RWPE2 (cell line): ENCODE results near the gene RGN.

ENCODE experiments used
- ATAC-seq: fragments of 200-7000 bp; cut with Tn5 transposase; 3 replicates; pipeline ENCODE4 v1.9.1; 2021; ENCODE audit warnings: low read depth
- DNase-seq: peaks from one replicate; pipeline ENCODE4 v3.0.0-alpha.2; 2020; ENCODE audit warnings: low spot score
- H3K27ac ChIP-seq: fragments of 450-650 bp; 2 replicates; pipeline ENCODE4 v1.5.1; 2017; ENCODE audit warnings: mild to moderate bottlenecking; ENCODE audit not compliant: poor library complexity, severe bottlenecking
- H3K27me3 ChIP-seq: fragments of 250-450 bp; sonication (Bioruptor Pico); 2 replicates; pipeline ENCODE4 v1.5.1; 2021; ENCODE audit warnings: mild to moderate bottlenecking, moderate library complexity; ENCODE audit not compliant: insufficient read depth, poor library complexity, severe bottlenecking
- H3K36me3 ChIP-seq: fragments of 250-450 bp; sonication (Bioruptor Pico); 2 replicates; pipeline ENCODE4 v1.5.1; 2020; ENCODE audit warnings: low read depth, mild to moderate bottlenecking, moderate library complexity
- H3K4me1 ChIP-seq: fragments of 250-450 bp; sonication (Bioruptor Pico); 2 replicates; pipeline ENCODE4 v1.5.1; 2021; ENCODE audit warnings: mild to moderate bottlenecking, moderate library complexity; ENCODE audit not compliant: insufficient read depth, poor library complexity, severe bottlenecking
- H3K4me3 ChIP-seq: fragments of 250-450 bp; sonication (Bioruptor Pico); 2 replicates; pipeline ENCODE4 v1.5.1; 2021; ENCODE audit warnings: mild to moderate bottlenecking, moderate library complexity; ENCODE audit not compliant: severe bottlenecking
- H3K9me3 ChIP-seq: fragments of 250-450 bp; sonication (Bioruptor Pico); 2 replicates; pipeline ENCODE4 v1.5.1; 2021; ENCODE audit warnings: mild to moderate bottlenecking, moderate library complexity; ENCODE audit not compliant: severe bottlenecking
- TF ChIP-seq, protein P1 (sequence below): fragments of 450-650 bp; IDR thresholded peaks from one replicate; pipeline ENCODE4 v1.5.1; 2017; ENCODE audit warnings: mild to moderate bottlenecking, moderate library complexity; ENCODE audit not compliant: poor library complexity, severe bottlenecking

The RGN gene

DNA sequence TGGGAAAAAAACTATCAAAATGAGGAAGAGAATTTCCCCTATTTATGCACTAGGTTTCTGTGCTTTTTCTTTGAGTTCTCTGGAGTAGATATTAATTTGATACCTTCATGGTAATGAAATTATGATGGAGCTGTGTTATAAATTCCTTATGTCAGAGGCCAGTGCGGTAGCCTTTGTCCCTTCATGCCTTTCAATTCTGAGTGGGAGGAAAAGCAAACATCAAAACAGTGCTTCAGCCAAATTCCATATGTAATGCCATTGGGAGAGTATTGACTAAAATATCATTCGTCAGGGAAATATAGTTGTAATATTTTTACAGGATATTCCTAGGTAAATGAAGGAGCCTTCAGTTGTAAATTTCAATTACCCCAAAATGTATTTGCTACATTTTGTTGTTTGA, 17.5 kb upstream of the RGN start:
- TF ChIP-seq, protein P1, sequence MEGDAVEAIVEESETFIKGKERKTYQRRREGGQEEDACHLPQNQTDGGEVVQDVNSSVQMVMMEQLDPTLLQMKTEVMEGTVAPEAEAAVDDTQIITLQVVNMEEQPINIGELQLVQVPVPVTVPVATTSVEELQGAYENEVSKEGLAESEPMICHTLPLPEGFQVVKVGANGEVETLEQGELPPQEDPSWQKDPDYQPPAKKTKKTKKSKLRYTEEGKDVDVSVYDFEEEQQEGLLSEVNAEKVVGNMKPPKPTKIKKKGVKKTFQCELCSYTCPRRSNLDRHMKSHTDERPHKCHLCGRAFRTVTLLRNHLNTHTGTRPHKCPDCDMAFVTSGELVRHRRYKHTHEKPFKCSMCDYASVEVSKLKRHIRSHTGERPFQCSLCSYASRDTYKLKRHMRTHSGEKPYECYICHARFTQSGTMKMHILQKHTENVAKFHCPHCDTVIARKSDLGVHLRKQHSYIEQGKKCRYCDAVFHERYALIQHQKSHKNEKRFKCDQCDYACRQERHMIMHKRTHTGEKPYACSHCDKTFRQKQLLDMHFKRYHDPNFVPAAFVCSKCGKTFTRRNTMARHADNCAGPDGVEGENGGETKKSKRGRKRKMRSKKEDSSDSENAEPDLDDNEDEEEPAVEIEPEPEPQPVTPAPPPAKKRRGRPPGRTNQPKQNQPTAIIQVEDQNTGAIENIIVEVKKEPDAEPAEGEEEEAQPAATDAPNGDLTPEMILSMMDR: no peak
- H3K27ac ChIP-seq: no peak overlapping the region
- DNase-seq: no peak
- no peak for ATAC-seq
- no peak overlapping the region for H3K4me3 ChIP-seq
- H3K9me3 ChIP-seq: no peaks in the 10 kb centered on the region
- no peaks in the 10 kb centered on the region for H3K4me1 ChIP-seq
- no peaks in the 10 kb centered on the region for H3K27me3 ChIP-seq
- no peaks in the 10 kb centered on the region for H3K36me3 ChIP-seq

DNA sequence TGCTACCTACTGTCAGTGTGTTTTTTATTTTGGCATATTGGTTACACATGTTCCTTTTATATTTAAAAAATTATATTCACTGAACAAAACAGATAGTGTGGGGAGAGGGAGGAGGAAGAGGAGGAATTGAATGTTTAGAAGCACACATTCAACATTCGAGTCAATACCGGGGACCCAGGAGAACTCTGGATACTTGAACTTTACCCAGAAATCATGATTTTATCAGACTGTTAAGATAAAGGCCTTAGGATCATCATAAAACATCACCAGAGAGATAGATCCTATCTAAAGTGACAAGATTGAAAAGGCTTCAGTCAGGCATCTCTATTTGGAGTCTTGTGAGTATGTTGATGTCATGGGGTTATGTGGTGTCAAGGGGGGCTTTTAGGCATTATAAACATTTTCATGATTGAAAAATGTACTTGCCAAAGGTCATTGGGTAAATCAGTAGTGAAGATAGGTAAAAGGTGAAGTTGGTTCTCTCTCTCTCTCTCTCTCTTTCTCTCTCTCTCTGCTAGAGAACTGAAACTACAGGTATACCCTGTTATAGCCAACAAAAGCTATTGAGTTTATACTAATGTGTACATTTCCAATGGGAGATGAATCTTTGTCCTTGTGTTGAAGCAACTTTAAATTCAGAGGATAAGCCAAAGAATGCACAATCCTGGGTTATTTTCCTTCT, 16.9 kb upstream of the RGN start:
- H3K4me1 ChIP-seq: no peaks in the 10 kb centered on the region
- ATAC-seq: no peak
- no peak overlapping the region for H3K27ac ChIP-seq

DNA sequence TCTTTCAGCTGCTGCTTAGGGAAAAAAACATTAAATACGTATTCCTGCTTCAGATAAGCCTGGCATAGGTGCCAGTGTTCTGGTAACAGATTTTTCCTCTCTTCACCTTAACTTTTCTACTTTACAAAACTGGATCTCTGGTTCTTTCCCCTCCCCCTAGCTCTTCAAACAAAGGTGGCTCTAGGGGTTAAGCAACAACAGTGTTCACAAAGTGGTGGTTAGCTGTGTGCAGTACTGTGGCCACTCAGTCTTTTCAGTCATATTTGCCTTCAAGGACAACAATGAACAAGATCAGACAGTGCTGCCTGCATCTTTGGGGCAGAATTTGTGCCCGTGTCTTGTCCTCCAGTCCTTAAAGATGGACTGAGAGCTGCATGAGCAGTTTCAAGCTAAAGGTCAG, 15.1 kb upstream of the RGN start:
- DNase-seq (no peak), ATAC-seq (no peak)
- H3K27me3 ChIP-seq: no peaks in the 10 kb centered on the region
- H3K4me3 ChIP-seq: no peak overlapping the region
- H3K27ac ChIP-seq: no peak overlapping the region
- no peaks in the 10 kb centered on the region for H3K4me1 ChIP-seq
- H3K9me3 ChIP-seq: no peaks in the 10 kb centered on the region
- H3K36me3 ChIP-seq: no peaks in the 10 kb centered on the region
- TF ChIP-seq, protein P1: no peak

More for the DNA sequence above, 16.9 kb upstream of the RGN start:
- DNase-seq: no peak
- Histone ChIP-seq H3K36me3 (no peaks in the 10 kb centered on the region), H3K27me3 (no peaks in the 10 kb centered on the region), H3K9me3 (no peaks in the 10 kb centered on the region), H3K4me3 (no peak overlapping the region)
- TF ChIP-seq, protein P1: no peak

DNA sequence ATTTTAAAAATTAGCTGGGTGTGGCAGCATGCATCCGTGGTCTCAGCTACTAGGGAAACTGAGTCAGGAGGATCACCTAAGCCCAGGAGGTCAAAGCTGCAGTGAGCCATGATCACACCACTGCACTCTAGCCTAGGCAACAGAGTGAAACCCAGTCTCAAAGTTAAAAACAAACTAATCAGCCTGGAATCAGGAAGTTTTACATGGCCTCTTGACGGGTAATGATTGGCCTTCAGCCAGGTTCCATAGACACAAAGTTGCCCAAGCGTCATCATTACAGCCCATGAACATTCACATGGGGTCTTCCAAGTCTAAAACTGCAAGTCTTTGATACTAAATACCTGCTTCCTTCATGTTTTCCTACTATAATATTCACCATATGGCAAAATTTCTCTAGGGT, 10.0 kb upstream of the RGN start:
- no peak for DNase-seq
- Histone ChIP-seq H3K4me3 (no peak overlapping the region), H3K27ac (no peak overlapping the region), H3K4me1 (no peaks in the 10 kb centered on the region), H3K36me3 (no peaks in the 10 kb centered on the region), H3K27me3 (no peaks in the 10 kb centered on the region), H3K9me3 (no peaks in the 10 kb centered on the region)
- no peak for ATAC-seq
- TF ChIP-seq, protein P1: no peak

DNA sequence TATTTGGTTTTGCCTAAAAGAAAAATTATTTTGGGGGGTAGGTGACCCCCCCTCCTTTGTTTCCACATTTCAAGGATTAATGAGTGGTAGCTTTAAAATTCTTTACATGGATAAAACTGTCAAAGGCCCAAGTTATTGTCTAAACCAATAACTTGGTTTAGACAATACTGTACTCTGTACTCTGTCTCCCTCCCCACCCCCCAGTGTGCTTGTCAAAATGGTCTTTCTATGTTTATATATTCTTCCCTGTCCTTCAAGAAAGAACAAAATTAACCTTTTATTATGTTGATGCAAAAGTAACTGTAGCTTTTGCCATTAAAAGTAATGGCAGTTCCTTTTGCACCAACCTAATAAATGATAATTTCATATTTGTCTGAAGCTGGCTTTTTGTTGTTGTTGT, 9.5 kb upstream of the RGN start:
- no peaks in the 10 kb centered on the region for H3K4me1 ChIP-seq
- H3K36me3 ChIP-seq: no peaks in the 10 kb centered on the region
- H3K27ac ChIP-seq: no peak overlapping the region
- ATAC-seq (no peak), DNase-seq (no peak)
- H3K9me3 ChIP-seq: no peaks in the 10 kb centered on the region
- H3K27me3 ChIP-seq: no peaks in the 10 kb centered on the region
- no peak overlapping the region for H3K4me3 ChIP-seq
- TF ChIP-seq, protein P1: no peak
